Measurements from ENCODE around the gene ZDHHC4. TPM values are rescaled to one million over a fixed set of nuclear protein-coding genes. Genes with fewer than 3 reads are reported as not detected.

The ZDHHC4 gene
- total and polyA plus RNA-seq, 10 of the 15 experiments (the other 5 are each of a cell fraction or from before 2014, with no cell fraction given), result 30.6 to 74.3 (median 35.8) TPM

- TF ChIP-seq, protein P1, sequence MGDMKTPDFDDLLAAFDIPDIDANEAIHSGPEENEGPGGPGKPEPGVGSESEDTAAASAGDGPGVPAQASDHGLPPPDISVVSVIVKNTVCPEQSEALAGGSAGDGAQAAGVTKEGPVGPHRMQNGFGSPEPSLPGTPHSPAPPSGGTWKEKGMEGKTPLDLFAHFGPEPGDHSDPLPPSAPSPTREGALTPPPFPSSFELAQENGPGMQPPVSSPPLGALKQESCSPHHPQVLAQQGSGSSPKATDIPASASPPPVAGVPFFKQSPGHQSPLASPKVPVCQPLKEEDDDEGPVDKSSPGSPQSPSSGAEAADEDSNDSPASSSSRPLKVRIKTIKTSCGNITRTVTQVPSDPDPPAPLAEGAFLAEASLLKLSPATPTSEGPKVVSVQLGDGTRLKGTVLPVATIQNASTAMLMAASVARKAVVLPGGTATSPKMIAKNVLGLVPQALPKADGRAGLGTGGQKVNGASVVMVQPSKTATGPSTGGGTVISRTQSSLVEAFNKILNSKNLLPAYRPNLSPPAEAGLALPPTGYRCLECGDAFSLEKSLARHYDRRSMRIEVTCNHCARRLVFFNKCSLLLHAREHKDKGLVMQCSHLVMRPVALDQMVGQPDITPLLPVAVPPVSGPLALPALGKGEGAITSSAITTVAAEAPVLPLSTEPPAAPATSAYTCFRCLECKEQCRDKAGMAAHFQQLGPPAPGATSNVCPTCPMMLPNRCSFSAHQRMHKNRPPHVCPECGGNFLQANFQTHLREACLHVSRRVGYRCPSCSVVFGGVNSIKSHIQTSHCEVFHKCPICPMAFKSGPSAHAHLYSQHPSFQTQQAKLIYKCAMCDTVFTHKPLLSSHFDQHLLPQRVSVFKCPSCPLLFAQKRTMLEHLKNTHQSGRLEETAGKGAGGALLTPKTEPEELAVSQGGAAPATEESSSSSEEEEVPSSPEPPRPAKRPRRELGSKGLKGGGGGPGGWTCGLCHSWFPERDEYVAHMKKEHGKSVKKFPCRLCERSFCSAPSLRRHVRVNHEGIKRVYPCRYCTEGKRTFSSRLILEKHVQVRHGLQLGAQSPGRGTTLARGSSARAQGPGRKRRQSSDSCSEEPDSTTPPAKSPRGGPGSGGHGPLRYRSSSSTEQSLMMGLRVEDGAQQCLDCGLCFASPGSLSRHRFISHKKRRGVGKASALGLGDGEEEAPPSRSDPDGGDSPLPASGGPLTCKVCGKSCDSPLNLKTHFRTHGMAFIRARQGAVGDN (IDR thresholded peaks at IDR 0.05), result peak; percentile 79
- TF ChIP-seq BCL3 (IDR thresholded peaks at IDR 0.05; ENCODE audit: borderline replicate concordance, insufficient read depth, low read depth, low read length, poor library complexity, severe bottlenecking) (no peak), PML (IDR thresholded peaks at IDR 0.05; ENCODE audit: low read length) (peak; percentile 84), CEBPZ (IDR thresholded peaks at IDR 0.05; ENCODE audit: low read depth, low read length) (no peak), NR2F1 (conservative IDR thresholded peaks at IDR 0.05) (peak; percentile 84), RAD21 (IDR thresholded peaks at IDR 0.05; ENCODE audit: insufficient read depth, low read depth, low read length) (no peak), LARP7 (IDR thresholded peaks at IDR 0.05) (peak; percentile 36; the same call in 1 of the 2 replicates), PAX8 (IDR thresholded peaks at IDR 0.05) (no peak), BACH1 (IDR thresholded peaks at IDR 0.05; ENCODE audit: borderline replicate concordance) (peak; percentile 89), RAD51 (IDR thresholded peaks at IDR 0.05) (no peak), TAF1 (IDR thresholded peaks at IDR 0.05; ENCODE audit: borderline replicate concordance, low read depth, low read length) (peak; percentile 86; the same call in 1 of the 2 replicates), POLR2AphosphoS2 (IDR thresholded peaks at IDR 0.05; ENCODE audit: low read depth, low read length) (peak; percentile 82; the same call in 1 of the 2 replicates)
- TF ChIP-seq, protein P2, sequence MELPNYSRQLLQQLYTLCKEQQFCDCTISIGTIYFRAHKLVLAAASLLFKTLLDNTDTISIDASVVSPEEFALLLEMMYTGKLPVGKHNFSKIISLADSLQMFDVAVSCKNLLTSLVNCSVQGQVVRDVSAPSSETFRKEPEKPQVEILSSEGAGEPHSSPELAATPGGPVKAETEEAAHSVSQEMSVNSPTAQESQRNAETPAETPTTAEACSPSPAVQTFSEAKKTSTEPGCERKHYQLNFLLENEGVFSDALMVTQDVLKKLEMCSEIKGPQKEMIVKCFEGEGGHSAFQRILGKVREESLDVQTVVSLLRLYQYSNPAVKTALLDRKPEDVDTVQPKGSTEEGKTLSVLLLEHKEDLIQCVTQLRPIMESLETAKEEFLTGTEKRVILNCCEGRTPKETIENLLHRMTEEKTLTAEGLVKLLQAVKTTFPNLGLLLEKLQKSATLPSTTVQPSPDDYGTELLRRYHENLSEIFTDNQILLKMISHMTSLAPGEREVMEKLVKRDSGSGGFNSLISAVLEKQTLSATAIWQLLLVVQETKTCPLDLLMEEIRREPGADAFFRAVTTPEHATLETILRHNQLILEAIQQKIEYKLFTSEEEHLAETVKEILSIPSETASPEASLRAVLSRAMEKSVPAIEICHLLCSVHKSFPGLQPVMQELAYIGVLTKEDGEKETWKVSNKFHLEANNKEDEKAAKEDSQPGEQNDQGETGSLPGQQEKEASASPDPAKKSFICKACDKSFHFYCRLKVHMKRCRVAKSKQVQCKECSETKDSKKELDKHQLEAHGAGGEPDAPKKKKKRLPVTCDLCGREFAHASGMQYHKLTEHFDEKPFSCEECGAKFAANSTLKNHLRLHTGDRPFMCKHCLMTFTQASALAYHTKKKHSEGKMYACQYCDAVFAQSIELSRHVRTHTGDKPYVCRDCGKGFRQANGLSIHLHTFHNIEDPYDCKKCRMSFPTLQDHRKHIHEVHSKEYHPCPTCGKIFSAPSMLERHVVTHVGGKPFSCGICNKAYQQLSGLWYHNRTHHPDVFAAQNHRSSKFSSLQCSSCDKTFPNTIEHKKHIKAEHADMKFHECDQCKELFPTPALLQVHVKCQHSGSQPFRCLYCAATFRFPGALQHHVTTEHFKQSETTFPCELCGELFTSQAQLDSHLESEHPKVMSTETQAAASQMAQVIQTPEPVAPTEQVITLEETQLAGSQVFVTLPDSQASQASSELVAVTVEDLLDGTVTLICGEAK (IDR thresholded peaks at IDR 0.05; ENCODE audit: borderline replicate concordance), result peak; percentile 94
- TF ChIP-seq, protein P3, sequence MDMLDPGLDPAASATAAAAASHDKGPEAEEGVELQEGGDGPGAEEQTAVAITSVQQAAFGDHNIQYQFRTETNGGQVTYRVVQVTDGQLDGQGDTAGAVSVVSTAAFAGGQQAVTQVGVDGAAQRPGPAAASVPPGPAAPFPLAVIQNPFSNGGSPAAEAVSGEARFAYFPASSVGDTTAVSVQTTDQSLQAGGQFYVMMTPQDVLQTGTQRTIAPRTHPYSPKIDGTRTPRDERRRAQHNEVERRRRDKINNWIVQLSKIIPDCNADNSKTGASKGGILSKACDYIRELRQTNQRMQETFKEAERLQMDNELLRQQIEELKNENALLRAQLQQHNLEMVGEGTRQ (IDR thresholded peaks at IDR 0.05; ENCODE audit: borderline replicate concordance, low read depth, low read length), result no peak
Measured at GRCh38 chr7:6577369-6578113, at the start of gene ZDHHC4 (continued).
